Naive B cell (primary cell): Measurements from ENCODE around the gene C9orf50. TPM values are rescaled to one million over a fixed set of nuclear protein-coding genes. Genes with fewer than 3 reads are reported as not detected.

Experiments
- ATAC-seq, 2 donors: fragments of 150-1000 bp; cut with Tn5 transposase; 2 replicates each; pipeline ENCODE4 v1.10.0; 2021; ENCODE audit warnings: low read depth in 2 of 2, mild to moderate bottlenecking in 2 of 2, moderate library complexity in 2 of 2
- DNase-seq: peaks from one replicate; pipeline ENCODE4 v3.0.0; 2022
- H3K27ac Mint-ChIP-seq, 6 donors: one replicate each; pipeline ENCODE4 v1.8.0; 2020 to 2022; ENCODE audit warnings: mild to moderate bottlenecking in 6 of 6, mixed read lengths in 6 of 6, moderate library complexity in 5 of 6, inconsistent platforms in 2 of 6
- H3K27me3 Mint-ChIP-seq, 3 donors: one replicate each; pipeline ENCODE4 v1.8.0; 2021 to 2022; ENCODE audit warnings: mixed read lengths in 3 of 3, mild to moderate bottlenecking in 1 of 3
- H3K36me3 Mint-ChIP-seq, 2 donors: one replicate each; pipeline ENCODE4 v1.8.0; 2020 to 2022; ENCODE audit warnings: mixed read lengths in 2 of 2, inconsistent platforms in 1 of 2, mild to moderate bottlenecking in 1 of 2
- H3K4me1 Mint-ChIP-seq, 3 donors: one replicate each; pipeline ENCODE4 v1.8.0; 2020 to 2022; ENCODE audit warnings: mixed read lengths in 3 of 3, inconsistent platforms in 1 of 3, mild to moderate bottlenecking in 1 of 3, moderate library complexity in 1 of 3
- H3K4me3 Mint-ChIP-seq, 8 donors: one replicate each; pipeline ENCODE4 v1.8.0; 2020 to 2022; ENCODE audit warnings: mild to moderate bottlenecking in 8 of 8, mixed read lengths in 8 of 8, moderate library complexity in 8 of 8, inconsistent platforms in 2 of 8
- H3K9me3 Mint-ChIP-seq, 7 donors: one replicate each; pipeline ENCODE4 v1.8.0; 2020 to 2022; ENCODE audit warnings: mixed read lengths in 7 of 7, mild to moderate bottlenecking in 5 of 7, inconsistent platforms in 2 of 7, moderate library complexity in 1 of 7
- polyA plus RNA-seq, 6 donors: library from polyadenylated mRNA; unstranded; fragments of 300-500 nt; fragmentation: Illumina TruSeq; gene quantifications; one replicate each; pipeline ENCODE4 v1.2.3, GENCODE V29; 2021; ENCODE audit warnings: low read depth in 6 of 6

The C9orf50 gene
- polyA plus RNA-seq, 6 donors from 2014 or later, result not detected

GRCh38 chr9:129624168-129624759, 3.4 kb upstream of the C9orf50 start:
- Mint-ChIP-seq H3K27ac (peak overlapping the region; percentile 94 to 99 (median 98)), H3K4me1 (peaks cover 27 to 54% (median 44%) of the 10 kb centered on the region in 3 donors), H3K4me3 (peak overlapping the region; percentile 66 to 94 (median 83)), H3K9me3 (peaks cover 0 to 2% (median 0%) of the 10 kb centered on the region in 7 donors), H3K36me3 (no peaks in the 10 kb centered on the region), H3K27me3 (peaks cover 13 to 40% (median 25%) of the 10 kb centered on the region in 3 donors)
- DNase-seq (peak; percentile 61), ATAC-seq (peak in 1 of 2 donors; percentile 5)

- Mint-ChIP-seq H3K9me3 (peaks cover 0 to 2% (median 0%) of the 10 kb centered on the region in 7 donors), H3K27me3 (peaks cover 20 to 50% (median 34%) of the 10 kb centered on the region in 3 donors), H3K36me3 (no peaks in the 10 kb centered on the region), H3K27ac (peak overlapping the region in 3 of 6 donors; percentile 23 to 97 (median 75)), H3K4me1 (peaks cover 29 to 45% (median 38%) of the 10 kb centered on the region in 3 donors), H3K4me3 (peak overlapping the region in 3 of 8 donors; percentile 16 to 61 (median 44))
- ATAC-seq (no peak), DNase-seq (no peak)
Measured at GRCh38 chr9:129623331-129623730, 2.4 kb upstream of the C9orf50 start.

GRCh38 chr9:129619787-129620668, 873 bp downstream of the C9orf50 start:
- Mint-ChIP-seq H3K4me1 (peaks cover 11 to 17% (median 14%) of the 10 kb centered on the region in 3 donors), H3K9me3 (peaks cover 0 to 4% (median 0%) of the 10 kb centered on the region in 7 donors)

GRCh38 chr9:129617167-129617566, 3.7 kb downstream of the C9orf50 start:
- H3K4me1 Mint-ChIP-seq, result peaks cover 0 to 5% (median 3%) of the 10 kb centered on the region in 3 donors
- H3K9me3 Mint-ChIP-seq, result peaks cover 0 to 4% (median 0%) of the 10 kb centered on the region in 7 donors
- ATAC-seq (peak; percentile 30 to 51), DNase-seq (no peak)
- no peak overlapping the region for H3K27ac Mint-ChIP-seq
- no peaks in the 10 kb centered on the region for H3K36me3 Mint-ChIP-seq
- H3K27me3 Mint-ChIP-seq, result peaks cover 26 to 48% (median 29%) of the 10 kb centered on the region in 3 donors
- H3K4me3 Mint-ChIP-seq, result peak overlapping the region in 2 of 8 donors; percentile 26 to 50

More at GRCh38 chr9:129619787-129620668, 873 bp downstream of the C9orf50 start:
- Mint-ChIP-seq H3K27ac (no peak overlapping the region), H3K27me3 (peaks cover 26 to 53% (median 39%) of the 10 kb centered on the region in 3 donors), H3K36me3 (no peaks in the 10 kb centered on the region), H3K4me3 (peak overlapping the region in 6 of 8 donors; percentile 12 to 83 (median 56))
- ATAC-seq, result peak in 1 of 2 donors; percentile 11
- peak; percentile 26 for DNase-seq

GRCh38 chr9:129615407-129616285, 5.3 kb downstream of the C9orf50 start:
- H3K4me1 Mint-ChIP-seq, result peaks cover 7 to 8% (median 7%) of the 10 kb centered on the region in 3 donors
- peaks cover 16 to 33% (median 19%) of the 10 kb centered on the region in 3 donors for H3K27me3 Mint-ChIP-seq
- H3K27ac Mint-ChIP-seq, result peak overlapping the region in 1 of 6 donors; percentile 82
- no peak for DNase-seq
- no peak for ATAC-seq
- H3K36me3 Mint-ChIP-seq, result no peaks in the 10 kb centered on the region
- H3K9me3 Mint-ChIP-seq, result peaks cover 0 to 4% (median 0%) of the 10 kb centered on the region in 7 donors
- H3K4me3 Mint-ChIP-seq, result no peak overlapping the region

GRCh38 chr9:129614932-129615331, 6.0 kb downstream of the C9orf50 start:
- Mint-ChIP-seq H3K4me1 (peaks cover 7 to 10% (median 9%) of the 10 kb centered on the region in 3 donors), H3K9me3 (peaks cover 0 to 4% (median 0%) of the 10 kb centered on the region in 7 donors), H3K4me3 (no peak overlapping the region), H3K36me3 (no peaks in the 10 kb centered on the region), H3K27me3 (peaks cover 15 to 32% (median 18%) of the 10 kb centered on the region in 3 donors), H3K27ac (no peak overlapping the region)
- ATAC-seq (no peak), DNase-seq (no peak)

- Mint-ChIP-seq H3K9me3 (peaks cover 0 to 4% (median 0%) of the 10 kb centered on the region in 7 donors), H3K27me3 (peaks cover 8 to 20% (median 8%) of the 10 kb centered on the region in 3 donors), H3K27ac (no peak overlapping the region), H3K4me3 (peak overlapping the region in 1 of 8 donors; percentile 40), H3K36me3 (no peaks in the 10 kb centered on the region), H3K4me1 (peaks cover 14 to 20% (median 19%) of the 10 kb centered on the region in 3 donors)
- ATAC-seq, result no peak
- DNase-seq, result no peak
Measured at GRCh38 chr9:129613520-129614175, 7.3 kb downstream of the C9orf50 start.

GRCh38 chr9:129612815-129613519, 7.9 kb downstream of the C9orf50 start:
- ATAC-seq, result no peak
- DNase-seq, result no peak
- H3K4me3 Mint-ChIP-seq, result peak overlapping the region in 3 of 8 donors; percentile 15 to 61 (median 35)
- H3K4me1 Mint-ChIP-seq, result peaks cover 16 to 22% (median 18%) of the 10 kb centered on the region in 3 donors
- no peak overlapping the region for H3K27ac Mint-ChIP-seq
- no peaks in the 10 kb centered on the region for H3K9me3 Mint-ChIP-seq
- H3K36me3 Mint-ChIP-seq, result no peaks in the 10 kb centered on the region
- peaks cover under 1 to 13% (median 3%) of the 10 kb centered on the region in 3 donors for H3K27me3 Mint-ChIP-seq

- H3K9me3 Mint-ChIP-seq, result no peaks in the 10 kb centered on the region
- peaks cover 21 to 29% (median 24%) of the 10 kb centered on the region in 3 donors for H3K4me1 Mint-ChIP-seq
- H3K27ac Mint-ChIP-seq, result no peak overlapping the region
- peak overlapping the region in 5 of 8 donors; percentile 7 to 86 (median 42) for H3K4me3 Mint-ChIP-seq
- DNase-seq (no peak), ATAC-seq (no peak)
- no peaks in the 10 kb centered on the region for H3K36me3 Mint-ChIP-seq
- peaks cover 0 to 13% (median 3%) of the 10 kb centered on the region in 3 donors for H3K27me3 Mint-ChIP-seq
Measured at GRCh38 chr9:129612123-129612522, 8.8 kb downstream of the C9orf50 start.

GRCh38 chr9:129611307-129611800, 9.5 kb downstream of the C9orf50 start:
- DNase-seq (no peak), ATAC-seq (no peak)
- Mint-ChIP-seq H3K4me1 (peaks cover 24 to 29% (median 26%) of the 10 kb centered on the region in 3 donors), H3K27ac (peak overlapping the region in 2 of 6 donors; percentile 84 to 89), H3K4me3 (peak overlapping the region in 6 of 8 donors; percentile 66 to 92 (median 88)), H3K27me3 (peaks cover 0 to 13% (median 1%) of the 10 kb centered on the region in 3 donors), H3K36me3 (no peaks in the 10 kb centered on the region), H3K9me3 (no peaks in the 10 kb centered on the region)

- no peaks in the 10 kb centered on the region for H3K36me3 Mint-ChIP-seq
- H3K4me1 Mint-ChIP-seq, result peaks cover 24 to 29% (median 26%) of the 10 kb centered on the region in 3 donors
- peak overlapping the region; percentile 80 to 92 (median 87) for H3K4me3 Mint-ChIP-seq
Measured at GRCh38 chr9:129610473-129611306, 10.2 kb downstream of the C9orf50 start.

More at GRCh38 chr9:129610473-129611306, 10.2 kb downstream of the C9orf50 start:
- peaks cover 0 to 13% (median 0%) of the 10 kb centered on the region in 3 donors for H3K27me3 Mint-ChIP-seq
- DNase-seq, result peak; percentile 70
- peak; percentile 75 to 78 for ATAC-seq
- H3K9me3 Mint-ChIP-seq, result no peaks in the 10 kb centered on the region
- peak overlapping the region in 5 of 6 donors; percentile 27 to 89 (median 81) for H3K27ac Mint-ChIP-seq
